HepG2 (cell line): ENCODE measurements around the gene SPRED2. TPM values are rescaled to one million over a fixed set of nuclear protein-coding genes. Genes with fewer than 3 reads are reported as not detected.

Experiments used
- AKNA ChIP-seq: sonication (generic); formaldehyde crosslinking; IDR thresholded peaks from 2 replicates; pipeline ENCODE4 v1.4.0; 2020; ENCODE audit warnings: missing genetic modification reagents, borderline replicate concordance
- ATM ChIP-seq: fragments of 450-650 bp; IDR thresholded peaks from 2 replicates; pipeline ENCODE4 v1.7.1; 2017; ENCODE audit warnings: mild to moderate bottlenecking, borderline replicate concordance
- ATRX ChIP-seq: sonication (generic); formaldehyde crosslinking; IDR thresholded peaks from 2 replicates; pipeline ENCODE4 v1.4.0; 2020; ENCODE audit warnings: missing genetic modification reagents, borderline replicate concordance
- CENPBD1 ChIP-seq: sonication (generic); formaldehyde crosslinking; IDR thresholded peaks from 2 replicates; pipeline ENCODE4 v1.8.0; 2022; ENCODE audit warnings: missing genetic modification reagents, low read depth, mild to moderate bottlenecking, borderline replicate concordance
- HDAC1 ChIP-seq: sonication (generic); formaldehyde crosslinking; IDR thresholded peaks from 2 replicates; pipeline ENCODE4 v1.5.1; 2020; ENCODE audit warnings: mild to moderate bottlenecking, missing genetic modification reagents
- MED13 ChIP-seq: sonication (generic); formaldehyde crosslinking; IDR thresholded peaks from 2 replicates; pipeline ENCODE4 v1.5.0; 2020; ENCODE audit warnings: missing genetic modification reagents
- MXD4 ChIP-seq: IDR thresholded peaks from 2 replicates; pipeline ENCODE4 v1.6.1; 2016; ENCODE audit warnings: mild to moderate bottlenecking, missing biosample characterization, missing genetic modification reagents
- NFATC3 ChIP-seq: sonication (generic); formaldehyde crosslinking; IDR thresholded peaks from 2 replicates; pipeline ENCODE4 v1.5.1; 2020; ENCODE audit warnings: mild to moderate bottlenecking, missing genetic modification reagents
- SALL2 ChIP-seq: sonication (generic); formaldehyde crosslinking; IDR thresholded peaks from 2 replicates; pipeline ENCODE4 v1.8.1; 2023; ENCODE audit warnings: mild to moderate bottlenecking, missing genetic modification reagents, inconsistent platforms
- ZNF317 ChIP-seq: sonication (generic); formaldehyde crosslinking; IDR thresholded peaks from 2 replicates; pipeline ENCODE4 v1.5.0; 2020; ENCODE audit warnings: mild to moderate bottlenecking, missing genetic modification reagents
- ZNF597 ChIP-seq: sonication (generic); formaldehyde crosslinking; IDR thresholded peaks from 2 replicates; pipeline ENCODE4 v1.5.0; 2020; ENCODE audit warnings: missing genetic modification reagents
- ZNF619 ChIP-seq: sonication (generic); formaldehyde crosslinking; IDR thresholded peaks from 2 replicates; pipeline ENCODE4 v1.4.0; 2020; ENCODE audit warnings: mild to moderate bottlenecking, missing genetic modification reagents
- ZNF644 ChIP-seq: IDR thresholded peaks from 2 replicates; pipeline ENCODE4 v1.6.1; 2016; ENCODE audit warnings: low read depth
- ZNF781 ChIP-seq: sonication (generic); formaldehyde crosslinking; IDR thresholded peaks from 2 replicates; pipeline ENCODE4 v1.5.1; 2020; ENCODE audit warnings: borderline replicate concordance, mild to moderate bottlenecking, missing genetic modification reagents; ENCODE audit errors: not compliant biosample characterization
- polyA plus RNA-seq, 8 experiments: library from polyadenylated mRNA; depleted of rRNA in 3 of 8; stranded (reverse) in 7 of 8; unstranded in 1 of 8; fragments of >200 nt; fragmentation: Illumina TruSeq in 4 of 8; extraction: Trizol in 4 of 8; gene quantifications; 2 replicates each; pipeline versions ENCODE4 v1.2.1 to v1.2.3, GENCODE V29; 2011 to 2016; ENCODE audit warnings: low read depth in 4 of 8, missing spikeins in 1 of 8, mixed read lengths in 1 of 8; ENCODE audit not compliant: insufficient read depth in 1 of 8
- total RNA-seq, 5 experiments: library from RNA; depleted of rRNA; stranded (reverse); fragments of >200 nt; fragmentation: Illumina TruSeq; extraction: Trizol; gene quantifications; 2 replicates each; pipeline ENCODE4 v1.2.3, GENCODE V29; 2016; ENCODE audit warnings: low read depth in 1 of 5
- TF ChIP-seq, protein P1 (sequence below): IDR thresholded peaks from 2 replicates; pipeline ENCODE4 v1.6.1; 2016; ENCODE audit warnings: missing compliant biosample characterization, missing genetic modification reagents, borderline replicate concordance
- TF ChIP-seq, protein P2 (sequence below): sonication (generic); formaldehyde crosslinking; IDR thresholded peaks from 2 replicates; pipeline ENCODE4 v1.4.0; 2020; ENCODE audit warnings: missing genetic modification reagents

The SPRED2 gene
- total and polyA plus RNA-seq, 2 of the 13 experiments (the other 11 are each of a cell fraction or from before 2014, with no cell fraction given), result 13.0 to 37.0 TPM

DNA sequence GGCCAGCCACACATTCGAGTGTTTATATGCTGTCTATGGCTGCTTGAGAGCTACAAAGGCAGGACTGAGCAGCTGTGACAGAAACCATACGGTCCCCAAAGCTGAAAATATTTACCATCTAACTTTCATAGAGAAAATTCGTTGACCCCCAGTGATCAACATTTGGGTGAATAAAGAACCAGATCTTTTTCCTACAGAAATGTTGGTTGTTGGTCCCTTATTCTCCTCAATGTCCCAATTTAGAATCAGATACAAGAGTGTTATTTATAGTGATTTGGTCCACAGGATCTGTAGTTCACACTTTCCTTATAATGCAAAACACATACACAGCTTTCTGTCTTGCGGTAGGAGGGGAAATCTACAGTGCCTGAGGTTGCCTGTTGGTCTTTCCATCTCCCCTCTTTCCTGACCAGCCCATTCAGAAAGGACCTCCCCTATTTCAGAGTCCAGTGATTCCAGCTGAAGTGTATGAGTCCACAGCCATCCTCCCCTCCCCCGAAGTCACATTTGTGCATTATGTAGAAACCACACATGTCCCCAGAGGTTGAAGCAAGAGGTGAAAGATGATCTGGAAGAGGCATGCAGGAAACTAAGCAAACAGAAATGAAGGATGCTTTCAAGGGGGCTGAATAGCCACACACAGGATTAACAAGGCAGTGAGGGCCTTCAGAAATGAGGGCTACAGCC, 61.9 kb downstream of the SPRED2 start (continued):
- TF ChIP-seq, protein P1, sequence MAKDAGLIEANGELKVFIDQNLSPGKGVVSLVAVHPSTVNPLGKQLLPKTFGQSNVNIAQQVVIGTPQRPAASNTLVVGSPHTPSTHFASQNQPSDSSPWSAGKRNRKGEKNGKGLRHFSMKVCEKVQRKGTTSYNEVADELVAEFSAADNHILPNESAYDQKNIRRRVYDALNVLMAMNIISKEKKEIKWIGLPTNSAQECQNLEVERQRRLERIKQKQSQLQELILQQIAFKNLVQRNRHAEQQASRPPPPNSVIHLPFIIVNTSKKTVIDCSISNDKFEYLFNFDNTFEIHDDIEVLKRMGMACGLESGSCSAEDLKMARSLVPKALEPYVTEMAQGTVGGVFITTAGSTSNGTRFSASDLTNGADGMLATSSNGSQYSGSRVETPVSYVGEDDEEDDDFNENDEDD (CRISPR knock-in tag), result peak; percentile 22; the same call in 1 of the 2 replicates
- TF ChIP-seq MED13 (no peak), MXD4 (CRISPR knock-in tag) (no peak; the same call in 1 of the 2 replicates), ATRX (CRISPR knock-in tag) (no peak), SALL2 (CRISPR knock-in tag) (0 out of 2 replicates have a peak, but pooled peaks have one; percentile 17), AKNA (CRISPR knock-in tag) (no peak), HDAC1 (peak; percentile 62; the same call in 1 of the 2 replicates), ATM (no peak), ZNF781 (CRISPR knock-in tag) (no peak), ZNF317 (no peak), ZNF644 (CRISPR knock-in tag) (peak; percentile 84), ZNF619 (CRISPR knock-in tag) (no peak), ZNF597 (CRISPR knock-in tag) (no peak), CENPBD1 (CRISPR knock-in tag) (no peak), NFATC3 (CRISPR knock-in tag) (no peak)
- TF ChIP-seq, protein P2, sequence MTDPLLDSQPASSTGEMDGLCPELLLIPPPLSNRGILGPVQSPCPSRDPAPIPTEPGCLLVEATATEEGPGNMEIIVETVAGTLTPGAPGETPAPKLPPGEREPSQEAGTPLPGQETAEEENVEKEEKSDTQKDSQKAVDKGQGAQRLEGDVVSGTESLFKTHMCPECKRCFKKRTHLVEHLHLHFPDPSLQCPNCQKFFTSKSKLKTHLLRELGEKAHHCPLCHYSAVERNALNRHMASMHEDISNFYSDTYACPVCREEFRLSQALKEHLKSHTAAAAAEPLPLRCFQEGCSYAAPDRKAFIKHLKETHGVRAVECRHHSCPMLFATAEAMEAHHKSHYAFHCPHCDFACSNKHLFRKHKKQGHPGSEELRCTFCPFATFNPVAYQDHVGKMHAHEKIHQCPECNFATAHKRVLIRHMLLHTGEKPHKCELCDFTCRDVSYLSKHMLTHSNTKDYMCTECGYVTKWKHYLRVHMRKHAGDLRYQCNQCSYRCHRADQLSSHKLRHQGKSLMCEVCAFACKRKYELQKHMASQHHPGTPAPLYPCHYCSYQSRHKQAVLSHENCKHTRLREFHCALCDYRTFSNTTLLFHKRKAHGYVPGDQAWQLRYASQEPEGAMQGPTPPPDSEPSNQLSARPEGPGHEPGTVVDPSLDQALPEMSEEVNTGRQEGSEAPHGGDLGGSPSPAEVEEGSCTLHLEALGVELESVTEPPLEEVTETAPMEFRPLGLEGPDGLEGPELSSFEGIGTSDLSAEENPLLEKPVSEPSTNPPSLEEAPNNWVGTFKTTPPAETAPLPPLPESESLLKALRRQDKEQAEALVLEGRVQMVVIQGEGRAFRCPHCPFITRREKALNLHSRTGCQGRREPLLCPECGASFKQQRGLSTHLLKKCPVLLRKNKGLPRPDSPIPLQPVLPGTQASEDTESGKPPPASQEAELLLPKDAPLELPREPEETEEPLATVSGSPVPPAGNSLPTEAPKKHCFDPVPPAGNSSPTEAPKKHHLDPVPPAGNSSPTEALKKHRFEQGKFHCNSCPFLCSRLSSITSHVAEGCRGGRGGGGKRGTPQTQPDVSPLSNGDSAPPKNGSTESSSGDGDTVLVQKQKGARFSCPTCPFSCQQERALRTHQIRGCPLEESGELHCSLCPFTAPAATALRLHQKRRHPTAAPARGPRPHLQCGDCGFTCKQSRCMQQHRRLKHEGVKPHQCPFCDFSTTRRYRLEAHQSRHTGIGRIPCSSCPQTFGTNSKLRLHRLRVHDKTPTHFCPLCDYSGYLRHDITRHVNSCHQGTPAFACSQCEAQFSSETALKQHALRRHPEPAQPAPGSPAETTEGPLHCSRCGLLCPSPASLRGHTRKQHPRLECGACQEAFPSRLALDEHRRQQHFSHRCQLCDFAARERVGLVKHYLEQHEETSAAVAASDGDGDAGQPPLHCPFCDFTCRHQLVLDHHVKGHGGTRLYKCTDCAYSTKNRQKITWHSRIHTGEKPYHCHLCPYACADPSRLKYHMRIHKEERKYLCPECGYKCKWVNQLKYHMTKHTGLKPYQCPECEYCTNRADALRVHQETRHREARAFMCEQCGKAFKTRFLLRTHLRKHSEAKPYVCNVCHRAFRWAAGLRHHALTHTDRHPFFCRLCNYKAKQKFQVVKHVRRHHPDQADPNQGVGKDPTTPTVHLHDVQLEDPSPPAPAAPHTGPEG (CRISPR knock-in tag), result no peak
